B cell (primary cell): ENCODE measurements around the gene TTC39B. TPM values are rescaled to one million over a fixed set of nuclear protein-coding genes. Genes with fewer than 3 reads are reported as not detected.

Experiments
- ATAC-seq: fragments of 200-7000 bp; cut with Tn5 transposase; one replicate; pipeline ENCODE4 v1.10.0; 2021; ENCODE audit warnings: low read depth, mild to moderate bottlenecking, moderate number of reproducible peaks, moderate library complexity
- CTCF ChIA-PET: fragments of 350-600 bp; sonication (Branson Sonifier 250); formaldehyde crosslinking; loops from one replicate; lab custom pipeline; 2021; ENCODE audit warnings: antibody characterized with exemption, inconsistent platforms; lab: Charles Lee
- POLR2A ChIA-PET: fragments of 350-600 bp; sonication (Branson Sonifier 250); formaldehyde crosslinking; loops from one replicate; lab custom pipeline; 2021; ENCODE audit warnings: antibody characterized with exemption; lab: Charles Lee
- DNase-seq: peaks from one replicate; pipeline ENCODE4 v3.0.0; 2013
- H2AFZ ChIP-seq: 2 replicates; pipeline ENCODE4 v1.6.1; 2012; ENCODE audit warnings: mild to moderate bottlenecking, low read depth, low read length; ENCODE audit not compliant: insufficient read depth, poor library complexity, severe bottlenecking
- H3K27ac ChIP-seq, 2 donors: 1 replicate in 1 of 2; 2 replicates in 1 of 2; pipeline ENCODE4 v1.5.1; 2012 to 2013; ENCODE audit warnings: low read length in 2 of 2, mild to moderate bottlenecking in 2 of 2, moderate library complexity in 1 of 2
- H3K27me3 ChIP-seq, 4 experiments: fragments of 200-600 bp in 1 of 4; sonication (generic) in 1 of 4; replicated peaks in 1 of 4; 1 replicate in 2 of 4; 2 replicates in 2 of 4; pipeline versions ENCODE4 v1.6.1 to v1.7.0; 2013 to 2016; ENCODE audit warnings: low read length in 3 of 4, mild to moderate bottlenecking in 2 of 4, mixed read lengths in 1 of 4, moderate library complexity in 1 of 4; ENCODE audit not compliant: insufficient read depth in 4 of 4, control insufficient read depth in 3 of 4; ENCODE audit errors: control extremely low read depth in 1 of 4
- H3K36me3 ChIP-seq, 2 experiments: replicated peaks in 1 of 2; 1 replicate in 1 of 2; 2 replicates in 1 of 2; pipeline versions ENCODE4 v1.6.1 to v1.7.1; 2013; ENCODE audit warnings: low read length in 1 of 2; ENCODE audit not compliant: insufficient read depth in 2 of 2, control insufficient read depth in 1 of 2; ENCODE audit errors: control extremely low read depth in 1 of 2, extremely low read depth in 1 of 2
- H3K4me1 ChIP-seq, 2 donors: fragments of 200-600 bp in 1 of 2; sonication (generic) in 1 of 2; 1 replicate in 1 of 2; 2 replicates in 1 of 2; pipeline versions ENCODE4 v1.5.1 to v1.6.1; 2013 to 2017; ENCODE audit warnings: low read length in 2 of 2; ENCODE audit not compliant: control insufficient read depth in 2 of 2, insufficient read depth in 2 of 2
- H3K4me2 ChIP-seq: replicated peaks from 2 replicates; pipeline ENCODE3; 2012; ENCODE audit warnings: mild to moderate bottlenecking, low read depth, low read length; ENCODE audit not compliant: poor library complexity, severe bottlenecking
- H3K4me3 ChIP-seq, 5 experiments: fragments of 200-600 bp in 1 of 5; sonication (generic) in 1 of 5; 1 replicate in 3 of 5; 2 replicates in 2 of 5; pipeline versions ENCODE4 v1.5.1 to v1.7.0; 2011 to 2016; ENCODE audit warnings: low read length in 4 of 5, mild to moderate bottlenecking in 4 of 5, low read depth in 2 of 5, control low read depth in 1 of 5, moderate library complexity in 1 of 5; ENCODE audit not compliant: insufficient read depth in 1 of 5; ENCODE audit errors: control extremely low read depth in 1 of 5, extremely low read depth in 1 of 5
- H3K79me2 ChIP-seq: fragments of 200-600 bp; sonication (generic); one replicate; pipeline ENCODE4 v1.6.0; 2016; ENCODE audit warnings: low read length; ENCODE audit not compliant: control insufficient read depth, insufficient read depth
- H3K9ac ChIP-seq: fragments of 200-600 bp; sonication (generic); 2 replicates; pipeline ENCODE4 v1.6.1; 2017; ENCODE audit warnings: mild to moderate bottlenecking, low read length, moderate library complexity
- H3K9me3 ChIP-seq, 3 donors: one replicate each; pipeline versions ENCODE4 v1.6.1 to v1.7.1; 2013; ENCODE audit warnings: low read length in 2 of 3; ENCODE audit not compliant: control insufficient read depth in 2 of 3, insufficient read depth in 1 of 3; ENCODE audit errors: control extremely low read depth in 1 of 3
- H4K20me1 ChIP-seq: 2 replicates; pipeline ENCODE4 v1.6.0; 2012; ENCODE audit warnings: mild to moderate bottlenecking, low read length; ENCODE audit not compliant: insufficient read depth, control insufficient read depth, poor library complexity, severe bottlenecking
- H3K27ac Mint-ChIP-seq: one replicate; pipeline ENCODE4 v1.8.0; 2021; ENCODE audit warnings: mixed read lengths
- H3K27me3 Mint-ChIP-seq: one replicate; pipeline ENCODE4 v1.8.0; 2021; ENCODE audit warnings: mixed read lengths
- H3K4me1 Mint-ChIP-seq: one replicate; pipeline ENCODE4 v1.8.0; 2021; ENCODE audit warnings: mixed read lengths
- H3K4me3 Mint-ChIP-seq: one replicate; pipeline ENCODE4 v1.8.0; 2021; ENCODE audit warnings: mixed read lengths
- H3K9me3 Mint-ChIP-seq: one replicate; pipeline ENCODE4 v1.8.0; 2022; ENCODE audit warnings: mixed read lengths; ENCODE audit not compliant: insufficient read depth
- CTCF ChIP-seq: fragments of 200-600 bp; IDR thresholded peaks from one replicate; pipeline ENCODE4 v1.8.0; 2022; ENCODE audit warnings: antibody characterized with exemption, mild to moderate bottlenecking
- EZH2 ChIP-seq: IDR thresholded peaks from 2 replicates; pipeline ENCODE4 v1.6.1; 2012; ENCODE audit warnings: borderline replicate concordance, low read depth, mild to moderate bottlenecking, moderate library complexity, low read length; ENCODE audit not compliant: insufficient read depth, poor library complexity, severe bottlenecking
- WGBS: methylation state at CpG from one replicate; pipeline ENCODE4 v1.1.5; 2013; ENCODE audit warnings: missing lambda C conversion rate; ENCODE audit not compliant: insufficient coverage; 5-methylcytosine and 5-hydroxymethylcytosine counted together
- intact Hi-C: fragments of 100-400 bp; cut with micrococcal nuclease; formaldehyde crosslinking; loops from one replicate; pipeline ENCODE4 v1.10.0; 2022
- polyA plus RNA-seq: library from polyadenylated mRNA; depleted of rRNA; stranded (reverse); fragments of >200 nt; gene quantifications from 2 replicates; pipeline ENCODE4 v1.2.3, GENCODE V29; 2012
- total RNA-seq, 2 donors: library from RNA; stranded (reverse); fragments of 120-200 nt in 1 of 2; gene quantifications; 1 replicate in 1 of 2; 2 replicates in 1 of 2; pipeline versions ENCODE4 v1.2.3 to v1.2.4, GENCODE V29; 2013 to 2022

Gene TTC39B
- total and polyA plus RNA-seq, 2 donors (not counting 1 experiment from before 2014, with no cell fraction given), result 2.0 to 3.6 TPM

GRCh38 chr9:15231788-15232635 is 75.0 kb downstream of the TTC39B start:
- peaks cover 3 to 5% of the 10 kb centered on the region in 2 donors for H3K4me1 ChIP-seq
- intact Hi-C loops, result no loop called here
- no peak overlapping the region for H2AFZ ChIP-seq
- H3K4me2 ChIP-seq, result no peak overlapping the region
- no peak overlapping the region for H3K27ac ChIP-seq
- DNase-seq (peak; percentile 35), ATAC-seq (peak; percentile 61)
- Mint-ChIP-seq H3K4me3 (no peak overlapping the region), H3K27me3 (no peaks in the 10 kb centered on the region), H3K9me3 (peaks cover 8% of the 10 kb centered on the region), H3K4me1 (peaks cover 15% of the 10 kb centered on the region), H3K27ac (no peak overlapping the region)
- no peak overlapping the region for H3K4me3 ChIP-seq
- CTCF ChIA-PET, result interaction anchor here (0.6 to 2.3 kb wide), 7 partner anchors 9 to 27 kb away, joined by 3 to 11 read pairs (median 4); no protein-coding TSS in a partner anchor
- POLR2A ChIA-PET, result no interaction called here
- WGBS, result 81% methylated on average over 3 of the region's 13 CpGs
- peaks cover 20% of the 10 kb centered on the region for H3K79me2 ChIP-seq
- H3K9ac ChIP-seq, result no peak overlapping the region
- TF ChIP-seq CTCF, result peak; percentile 65
- TF ChIP-seq EZH2, result no peak
- no peaks in the 10 kb centered on the region for H3K36me3 ChIP-seq
- no peaks in the 10 kb centered on the region for H3K27me3 ChIP-seq
- peaks cover 2 to 18% (median 7%) of the 10 kb centered on the region in 3 donors for H3K9me3 ChIP-seq
- H4K20me1 ChIP-seq, result no peaks in the 10 kb centered on the region

- Mint-ChIP-seq H3K9me3 (no peaks in the 10 kb centered on the region), H3K4me3 (no peak overlapping the region), H3K4me1 (peaks cover 24% of the 10 kb centered on the region), H3K27me3 (no peaks in the 10 kb centered on the region), H3K27ac (no peak overlapping the region)
- Histone ChIP-seq H4K20me1 (no peaks in the 10 kb centered on the region), H2AFZ (no peak overlapping the region), H3K36me3 (no peaks in the 10 kb centered on the region), H3K4me2 (no peak overlapping the region), H3K4me3 (no peak overlapping the region), H3K9ac (no peak overlapping the region), H3K4me1 (peaks cover 7 to 11% of the 10 kb centered on the region in 2 donors), H3K79me2 (no peaks in the 10 kb centered on the region), H3K27ac (no peak overlapping the region), H3K9me3 (peaks cover 0 to 8% (median 0%) of the 10 kb centered on the region in 3 donors), H3K27me3 (no peaks in the 10 kb centered on the region)
- no peak for ATAC-seq
- ChIA-PET POLR2A (no interaction called here), CTCF (no interaction called here)
- no peak for TF ChIP-seq CTCF
- no peak for TF ChIP-seq EZH2
- intact Hi-C loops, result no loop called here
- 100% methylated on average over 2 of the region's 5 CpGs for WGBS
- no peak for DNase-seq
Measured at GRCh38 chr9:15229409-15229808, 77.6 kb downstream of the TTC39B start.
